GM12878 (cell line): ENCODE measurements around the gene CCL14.

Source experiments
- CBX5 ChIP-seq: sonication (generic); IDR thresholded peaks from 2 replicates; pipeline ENCODE4 v1.6.1; 2016; ENCODE audit warnings: low read depth, moderate library complexity, mild to moderate bottlenecking, inconsistent platforms
- CHD1 ChIP-seq: IDR thresholded peaks from 2 replicates; pipeline ENCODE4 v1.6.1; 2012; ENCODE audit warnings: low read depth, low read length, improper control_type of control experiment
- E2F4 ChIP-seq: IDR thresholded peaks from 2 replicates; pipeline ENCODE4 v1.6.1; 2012; ENCODE audit warnings: low read depth, low read length, improper control_type of control experiment
- EP300 ChIP-seq, 2 experiments: fragments of 150-350 bp in 1 of 2; IDR thresholded peaks; 2 replicates each; pipeline ENCODE4 v1.6.1; 2011 to 2012; ENCODE audit warnings: low read depth in 2 of 2, low read length in 2 of 2, borderline replicate concordance in 1 of 2, improper control_type of control experiment in 1 of 2, inconsistent platforms in 1 of 2; ENCODE audit not compliant: control insufficient read depth in 1 of 2
- GABPA ChIP-seq: IDR thresholded peaks from 2 replicates; pipeline ENCODE4 v1.6.1; 2014; ENCODE audit warnings: antibody characterized with exemption, low read depth, mild to moderate bottlenecking, inconsistent platforms
- JUND ChIP-seq: IDR thresholded peaks from 2 replicates; pipeline ENCODE4 v1.6.1; 2012; ENCODE audit warnings: low read depth, mild to moderate bottlenecking, low read length, improper control_type of control experiment, moderate library complexity
- MAX ChIP-seq: IDR thresholded peaks from 2 replicates; pipeline ENCODE4 v1.6.1; 2012; ENCODE audit warnings: low read depth, low read length, improper control_type of control experiment
- MLLT1 ChIP-seq: fragments of 450-650 bp; IDR thresholded peaks from 2 replicates; pipeline ENCODE4 v1.6.1; 2016; ENCODE audit warnings: mild to moderate bottlenecking
- POLR2A ChIP-seq: IDR thresholded peaks from 2 replicates; pipeline ENCODE4 v1.6.1; 2011; ENCODE audit warnings: low read depth, mild to moderate bottlenecking, low read length
- RCOR1 ChIP-seq: conservative IDR thresholded peaks from 2 replicates; pipeline ENCODE4 v1.6.1; 2012; ENCODE audit warnings: low read depth, low read length, improper control_type of control experiment
- TARDBP ChIP-seq: IDR thresholded peaks from 2 replicates; pipeline ENCODE4 v1.6.1; 2016; ENCODE audit warnings: borderline replicate concordance
- TF ChIP-seq, protein P1 (sequence below), 3 experiments: IDR thresholded peaks in 2 of 3; conservative IDR thresholded peaks in 1 of 3; 2 replicates each; pipeline ENCODE4 v1.5.1; 2011; ENCODE audit warnings: low read depth in 3 of 3, low read length in 3 of 3, mild to moderate bottlenecking in 3 of 3, control low read depth in 2 of 3, moderate library complexity in 2 of 3, inconsistent platforms in 1 of 3, mixed read lengths in 1 of 3; ENCODE audit not compliant: control insufficient read depth in 2 of 3, insufficient read depth in 1 of 3; ENCODE audit errors: extremely low read depth in 1 of 3
- TF ChIP-seq, protein P2 (sequence below): IDR thresholded peaks from 2 replicates; pipeline ENCODE4 v1.6.1; 2012; ENCODE audit warnings: low read length, inconsistent platforms

DNA sequence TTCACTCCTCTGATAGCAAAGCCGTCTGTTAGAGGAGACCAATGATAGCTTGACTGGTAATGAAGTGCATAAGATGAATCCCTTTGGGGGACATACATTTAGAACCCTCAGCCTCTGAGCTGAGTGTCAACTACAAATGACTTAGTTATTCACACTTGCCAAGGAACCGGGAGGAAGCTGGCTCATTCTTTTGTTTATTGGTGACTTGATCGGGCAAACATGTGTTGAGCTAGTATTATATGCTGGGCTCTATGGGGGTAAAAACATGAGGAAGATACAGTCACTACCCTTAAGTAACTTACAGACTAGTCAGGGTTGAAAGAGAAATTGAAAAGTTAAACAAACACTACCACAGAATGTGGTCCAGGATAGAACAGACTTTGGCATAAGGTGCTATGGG, 8.2 kb downstream of the CCL14 start:
- TF ChIP-seq MAX (no peak), JUND (no peak), E2F4 (no peak), EP300 (IDR thresholded peaks at IDR 0.05; ENCODE audit: borderline replicate concordance in 1 of 2, control insufficient read depth in 1 of 2, low read depth in 2 of 2, low read length in 2 of 2) (no peak), POLR2A (no peak), MLLT1 (no peak), RCOR1 (no peak), CBX5 (no peak), CHD1 (no peak), TARDBP (no peak), GABPA (no peak)
- TF ChIP-seq, protein P1, sequence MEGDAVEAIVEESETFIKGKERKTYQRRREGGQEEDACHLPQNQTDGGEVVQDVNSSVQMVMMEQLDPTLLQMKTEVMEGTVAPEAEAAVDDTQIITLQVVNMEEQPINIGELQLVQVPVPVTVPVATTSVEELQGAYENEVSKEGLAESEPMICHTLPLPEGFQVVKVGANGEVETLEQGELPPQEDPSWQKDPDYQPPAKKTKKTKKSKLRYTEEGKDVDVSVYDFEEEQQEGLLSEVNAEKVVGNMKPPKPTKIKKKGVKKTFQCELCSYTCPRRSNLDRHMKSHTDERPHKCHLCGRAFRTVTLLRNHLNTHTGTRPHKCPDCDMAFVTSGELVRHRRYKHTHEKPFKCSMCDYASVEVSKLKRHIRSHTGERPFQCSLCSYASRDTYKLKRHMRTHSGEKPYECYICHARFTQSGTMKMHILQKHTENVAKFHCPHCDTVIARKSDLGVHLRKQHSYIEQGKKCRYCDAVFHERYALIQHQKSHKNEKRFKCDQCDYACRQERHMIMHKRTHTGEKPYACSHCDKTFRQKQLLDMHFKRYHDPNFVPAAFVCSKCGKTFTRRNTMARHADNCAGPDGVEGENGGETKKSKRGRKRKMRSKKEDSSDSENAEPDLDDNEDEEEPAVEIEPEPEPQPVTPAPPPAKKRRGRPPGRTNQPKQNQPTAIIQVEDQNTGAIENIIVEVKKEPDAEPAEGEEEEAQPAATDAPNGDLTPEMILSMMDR (IDR thresholded peaks at IDR 0.05 in 2 of 3, conservative IDR thresholded peaks at IDR 0.05 in 1 of 3; ENCODE audit: control insufficient read depth in 2 of 3, extremely low read depth in 1 of 3, insufficient read depth in 1 of 3, low read depth in 3 of 3, low read length in 3 of 3) = no peak
- TF ChIP-seq, protein P2, sequence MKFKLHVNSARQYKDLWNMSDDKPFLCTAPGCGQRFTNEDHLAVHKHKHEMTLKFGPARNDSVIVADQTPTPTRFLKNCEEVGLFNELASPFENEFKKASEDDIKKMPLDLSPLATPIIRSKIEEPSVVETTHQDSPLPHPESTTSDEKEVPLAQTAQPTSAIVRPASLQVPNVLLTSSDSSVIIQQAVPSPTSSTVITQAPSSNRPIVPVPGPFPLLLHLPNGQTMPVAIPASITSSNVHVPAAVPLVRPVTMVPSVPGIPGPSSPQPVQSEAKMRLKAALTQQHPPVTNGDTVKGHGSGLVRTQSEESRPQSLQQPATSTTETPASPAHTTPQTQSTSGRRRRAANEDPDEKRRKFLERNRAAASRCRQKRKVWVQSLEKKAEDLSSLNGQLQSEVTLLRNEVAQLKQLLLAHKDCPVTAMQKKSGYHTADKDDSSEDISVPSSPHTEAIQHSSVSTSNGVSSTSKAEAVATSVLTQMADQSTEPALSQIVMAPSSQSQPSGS = no peak
